ENCODE measurements around the gene OR10V1. TPM values are rescaled to one million over a fixed set of nuclear protein-coding genes. Genes with fewer than 3 reads are reported as not detected.
A peak's percentile ranks its signal among the peaks of the same experiment; 100 is the strongest.

The OR10V1 gene
- total RNA-seq, 2 donors from 2014 or later, result not detected

- no peak for DNase-seq (ENCODE audit: low spot score)
- intact Hi-C loops (cut with DNase I), result no loop called here
Measured at GRCh38 chr11:59674291-59674690, 39.4 kb downstream of the OR10V1 start.

- intact Hi-C loops (cut with DNase I), result no loop called here
- DNase-seq (ENCODE audit: low spot score), result no peak
Measured at GRCh38 chr11:59673291-59673690, 40.4 kb downstream of the OR10V1 start.

GRCh38 chr11:59671471-59671870, 42.2 kb downstream of the OR10V1 start:
- intact Hi-C loops (cut with DNase I), result no loop called here
- DNase-seq (ENCODE audit: low spot score), result no peak

- intact Hi-C loops (cut with DNase I), result loop anchor here in 1 of 2 donors (10.0 kb wide), 2 partner anchors 55 to 115 kb away; partner anchors contain the start of gene OSBP
- DNase-seq (ENCODE audit: low spot score), result peak; percentile 83
Measured at GRCh38 chr11:59669611-59670009, 44.0 kb downstream of the OR10V1 start.

- intact Hi-C loops (cut with DNase I), result loop anchor here in 1 of 2 donors (10.0 kb wide), 2 partner anchors 54 to 114 kb away; partner anchors contain the start of gene OSBP
- peak; percentile 100 for DNase-seq (ENCODE audit: low spot score)
Measured at GRCh38 chr11:59668950-59669610, 44.6 kb downstream of the OR10V1 start, which contains the start of gene PATL1. Gene PATL1, minus strand, starts transcription at chr11:59669037. Its CDS starts 142 bp downstream, at chr11:59668895.

- DNase-seq (ENCODE audit: low spot score), result peak; percentile 87
- intact Hi-C loops (cut with DNase I), result loop anchor here in 1 of 2 donors (10.0 kb wide), 2 partner anchors 54 to 114 kb away; partner anchors contain the start of gene OSBP
Measured at GRCh38 chr11:59668188-59668949, 45.3 kb downstream of the OR10V1 start.

GRCh38 chr11:59667812-59668187, 45.8 kb downstream of the OR10V1 start:
- no peak for DNase-seq (ENCODE audit: low spot score)
- intact Hi-C loops (cut with DNase I), result loop anchor here in 1 of 2 donors (10.0 kb wide), 2 partner anchors 53 to 113 kb away; partner anchors contain the start of gene OSBP

GRCh38 chr11:59666969-59667368, 46.7 kb downstream of the OR10V1 start:
- intact Hi-C loops (cut with DNase I), result loop anchor here in 1 of 2 donors (10.0 kb wide), 2 partner anchors 52 to 112 kb away; partner anchors contain the start of gene OSBP
- DNase-seq (ENCODE audit: low spot score), result no peak

Other genes starting within 250 kb of the OR10V1 start
- not detected for gene OR4D10, start 240.5 kb downstream of the OR10V1 start, total RNA-seq
- gene OR4D11, start 210.3 kb downstream of the OR10V1 start, total RNA-seq, result not detected
- not detected for gene OR4D9, start 202.3 kb downstream of the OR10V1 start, total RNA-seq
- gene OSBP, start 98.1 kb downstream of the OR10V1 start, total RNA-seq, result 10 to 100 TPM; 29.7 to 35.7 TPM
- 10 to 100 TPM; 19.4 to 24.2 TPM for gene PATL1, start 44.8 kb downstream of the OR10V1 start, total RNA-seq
- 10 to 100 TPM; 13.5 to 19.6 TPM for gene STX3, start 41.5 kb upstream of the OR10V1 start, total RNA-seq
- 10 to 100 TPM; 25.5 to 29.8 TPM for gene MRPL16, start 96.9 kb upstream of the OR10V1 start, total RNA-seq
- gene CBLIF, start 131.7 kb upstream of the OR10V1 start, total RNA-seq, result not detected
- not detected for gene TCN1, start 152.6 kb upstream of the OR10V1 start, total RNA-seq
- gene OOSP3, start 164.9 kb upstream of the OR10V1 start, total RNA-seq, result not detected
- not detected for gene OOSP1, start 224.6 kb upstream of the OR10V1 start, total RNA-seq